Glutamatergic neuron (in vitro differentiated cells): ENCODE results near the gene SMARCB1. TPM values are rescaled to one million over a fixed set of nuclear protein-coding genes. Genes with fewer than 3 reads are reported as not detected.

Experiments
- DNase-seq: peaks from one replicate; pipeline ENCODE4 v3.0.0; 2022
- H3K27ac Mint-ChIP-seq: one replicate; pipeline ENCODE4 v1.8.0; 2020; ENCODE audit warnings: mild to moderate bottlenecking, mixed read lengths, inconsistent platforms; ENCODE audit not compliant: unreplicated experiment
- H3K27me3 Mint-ChIP-seq: one replicate; pipeline ENCODE4 v1.8.0; 2020; ENCODE audit warnings: mild to moderate bottlenecking, moderate library complexity, mixed read lengths, inconsistent platforms; ENCODE audit not compliant: unreplicated experiment
- H3K36me3 Mint-ChIP-seq: one replicate; pipeline ENCODE4 v1.8.0; 2020; ENCODE audit warnings: mild to moderate bottlenecking, mixed read lengths, inconsistent platforms; ENCODE audit not compliant: unreplicated experiment
- H3K4me1 Mint-ChIP-seq: one replicate; pipeline ENCODE4 v1.8.0; 2020; ENCODE audit warnings: mild to moderate bottlenecking, low read depth, mixed read lengths, inconsistent platforms; ENCODE audit not compliant: unreplicated experiment
- H3K4me3 Mint-ChIP-seq: one replicate; pipeline ENCODE4 v1.8.0; 2020; ENCODE audit warnings: mild to moderate bottlenecking, mixed read lengths, inconsistent platforms; ENCODE audit not compliant: unreplicated experiment
- H3K9me3 Mint-ChIP-seq: one replicate; pipeline ENCODE4 v1.8.0; 2020; ENCODE audit warnings: mild to moderate bottlenecking, moderate library complexity, mixed read lengths, inconsistent platforms; ENCODE audit not compliant: unreplicated experiment
- total RNA-seq: library from RNA; stranded (reverse); fragmentation: NEBNext Ultra II Directional; extraction: Animal tissue kit (Norgen Biotek cat#: 25700); gene quantifications from one replicate; pipeline ENCODE4 v1.2.1, GENCODE V29; 2021; ENCODE audit not compliant: unreplicated experiment
- TF ChIP-seq, protein P1 (sequence below): fragments of 200-600 bp; sonication (generic); IDR thresholded peaks from one replicate; pipeline ENCODE4 v1.5.0; 2021; ENCODE audit not compliant: partially characterized antibody, unreplicated experiment

SMARCB1 gene
- total RNA-seq, 1 donor from 2014 or later = 227 TPM

DNA sequence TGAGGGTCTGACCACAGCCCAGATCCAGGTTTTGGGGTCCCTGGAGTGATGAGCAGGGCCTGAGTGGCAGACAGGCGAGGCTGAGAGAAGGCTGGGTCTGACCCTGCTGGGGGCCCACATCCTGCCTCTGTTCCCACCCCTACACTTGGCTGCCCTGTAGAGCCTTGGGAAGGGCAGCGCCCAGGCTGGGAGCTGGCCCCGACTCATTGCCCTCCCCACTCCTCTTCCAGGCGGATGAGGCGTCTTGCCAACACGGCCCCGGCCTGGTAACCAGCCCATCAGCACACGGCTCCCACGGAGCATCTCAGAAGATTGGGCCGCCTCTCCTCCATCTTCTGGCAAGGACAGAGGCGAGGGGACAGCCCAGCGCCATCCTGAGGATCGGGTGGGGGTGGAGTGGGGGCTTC is 47.1 kb downstream of the SMARCB1 start:
- DNase-seq = no peak
- peaks cover 12% of the 10 kb centered on the region for H3K27me3 Mint-ChIP-seq
- H3K4me1 Mint-ChIP-seq = peaks cover 18% of the 10 kb centered on the region
- H3K27ac Mint-ChIP-seq = no peak overlapping the region
- H3K4me3 Mint-ChIP-seq = no peak overlapping the region
- peaks cover 16% of the 10 kb centered on the region for H3K9me3 Mint-ChIP-seq
- TF ChIP-seq, protein P1, sequence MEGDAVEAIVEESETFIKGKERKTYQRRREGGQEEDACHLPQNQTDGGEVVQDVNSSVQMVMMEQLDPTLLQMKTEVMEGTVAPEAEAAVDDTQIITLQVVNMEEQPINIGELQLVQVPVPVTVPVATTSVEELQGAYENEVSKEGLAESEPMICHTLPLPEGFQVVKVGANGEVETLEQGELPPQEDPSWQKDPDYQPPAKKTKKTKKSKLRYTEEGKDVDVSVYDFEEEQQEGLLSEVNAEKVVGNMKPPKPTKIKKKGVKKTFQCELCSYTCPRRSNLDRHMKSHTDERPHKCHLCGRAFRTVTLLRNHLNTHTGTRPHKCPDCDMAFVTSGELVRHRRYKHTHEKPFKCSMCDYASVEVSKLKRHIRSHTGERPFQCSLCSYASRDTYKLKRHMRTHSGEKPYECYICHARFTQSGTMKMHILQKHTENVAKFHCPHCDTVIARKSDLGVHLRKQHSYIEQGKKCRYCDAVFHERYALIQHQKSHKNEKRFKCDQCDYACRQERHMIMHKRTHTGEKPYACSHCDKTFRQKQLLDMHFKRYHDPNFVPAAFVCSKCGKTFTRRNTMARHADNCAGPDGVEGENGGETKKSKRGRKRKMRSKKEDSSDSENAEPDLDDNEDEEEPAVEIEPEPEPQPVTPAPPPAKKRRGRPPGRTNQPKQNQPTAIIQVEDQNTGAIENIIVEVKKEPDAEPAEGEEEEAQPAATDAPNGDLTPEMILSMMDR = no peak
- H3K36me3 Mint-ChIP-seq = no peaks in the 10 kb centered on the region

DNA sequence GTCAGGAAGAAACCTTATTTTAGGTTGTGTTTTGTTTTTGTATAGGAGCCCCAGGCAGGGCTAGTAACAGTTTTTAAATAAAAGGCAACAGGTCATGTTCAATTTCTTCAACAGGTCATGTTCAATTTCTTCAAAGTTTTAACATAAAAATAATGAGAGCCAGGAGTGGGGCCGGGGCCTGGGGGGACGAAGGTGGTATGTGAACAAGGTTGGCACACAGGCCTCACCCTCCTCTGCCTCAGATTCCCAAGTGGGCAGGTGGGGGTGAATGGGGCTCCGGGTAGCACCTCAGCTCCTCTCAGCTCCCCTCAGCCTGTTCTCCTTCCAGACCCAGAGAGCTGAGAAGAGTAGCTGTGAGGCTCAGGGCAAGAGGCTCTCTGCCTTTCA is 47.6 kb downstream of the SMARCB1 start:
- peaks cover 15% of the 10 kb centered on the region for H3K27me3 Mint-ChIP-seq
- DNase-seq = no peak
- peaks cover 19% of the 10 kb centered on the region for H3K4me1 Mint-ChIP-seq
- H3K27ac Mint-ChIP-seq = peak overlapping the region; percentile 43
- peaks cover 18% of the 10 kb centered on the region for H3K9me3 Mint-ChIP-seq
- no peak overlapping the region for H3K4me3 Mint-ChIP-seq
- TF ChIP-seq, protein P1 = no peak
- no peaks in the 10 kb centered on the region for H3K36me3 Mint-ChIP-seq

DNA sequence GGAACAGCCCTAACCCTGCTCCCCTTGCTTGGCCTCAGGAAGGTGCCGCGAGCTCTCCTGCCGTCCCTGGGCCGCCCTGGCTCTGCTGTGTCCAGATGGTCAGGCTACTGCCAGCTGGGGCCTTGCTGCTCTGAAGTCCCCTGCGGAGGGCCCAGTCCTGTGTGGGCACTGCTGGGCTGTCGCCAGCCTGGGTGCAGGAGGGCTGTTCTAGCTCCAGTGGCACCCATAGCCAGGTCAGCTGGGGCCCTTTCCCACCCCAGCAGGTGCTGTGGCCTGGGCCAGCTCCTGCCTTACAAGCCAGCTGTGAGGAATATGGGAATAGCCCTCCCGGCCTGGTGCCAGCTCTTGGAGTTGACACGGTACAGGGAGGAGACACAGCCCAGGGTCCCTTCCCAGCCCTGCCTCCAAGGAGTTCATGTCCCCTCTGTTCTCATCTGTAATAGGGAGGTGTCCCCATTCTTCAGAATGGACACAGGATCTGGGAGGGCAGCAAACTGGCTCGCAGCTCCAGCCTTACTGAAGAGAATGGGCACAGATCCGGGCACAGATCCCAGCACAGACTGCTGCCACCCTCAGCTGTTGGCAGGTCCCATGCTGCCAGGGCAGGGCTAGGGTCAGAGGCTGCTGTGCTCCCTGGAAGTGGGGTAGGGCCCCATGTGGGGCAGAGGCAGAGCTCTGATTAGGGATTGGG is 48.2 kb downstream of the SMARCB1 start:
- TF ChIP-seq, protein P1 = no peak
- H3K4me3 Mint-ChIP-seq = peak overlapping the region; percentile 78
- no peaks in the 10 kb centered on the region for H3K36me3 Mint-ChIP-seq
- H3K27me3 Mint-ChIP-seq = peaks cover 15% of the 10 kb centered on the region
- peaks cover 19% of the 10 kb centered on the region for H3K4me1 Mint-ChIP-seq
- H3K27ac Mint-ChIP-seq = peak overlapping the region; percentile 87
- H3K9me3 Mint-ChIP-seq = peaks cover 21% of the 10 kb centered on the region
- no peak for DNase-seq

DNA sequence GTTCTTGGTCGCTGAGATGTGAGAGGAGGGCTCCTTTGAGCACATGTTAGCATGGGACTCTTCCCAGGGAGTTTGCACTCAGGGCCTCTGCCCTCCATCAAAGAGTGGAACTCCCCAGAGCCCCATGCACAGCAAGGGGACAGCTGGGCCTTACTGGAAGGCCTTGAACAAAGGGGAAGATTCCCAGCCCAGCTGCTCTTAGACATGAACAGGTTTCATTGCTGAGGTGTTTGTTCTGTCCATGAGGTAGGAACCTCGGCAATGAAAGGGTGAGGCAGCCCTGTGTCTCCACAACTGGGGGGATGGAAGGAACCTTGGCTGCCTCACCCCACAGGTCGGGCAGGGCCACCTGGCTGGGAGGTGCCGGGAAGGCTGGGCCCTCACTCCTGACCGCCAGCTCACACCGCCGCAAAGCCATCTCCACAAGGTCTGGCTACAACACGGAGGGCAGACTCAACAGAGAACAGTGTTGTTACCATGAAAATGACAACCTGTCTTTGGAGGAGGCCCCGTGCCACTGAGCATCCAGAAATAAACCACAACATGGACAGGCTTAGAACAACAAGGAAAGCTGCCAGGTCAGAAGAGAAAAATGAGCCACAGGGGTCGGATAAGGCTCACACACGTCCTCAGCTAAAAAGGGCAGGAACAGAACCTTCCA is 48.8 kb downstream of the SMARCB1 start:
- peaks cover 14% of the 10 kb centered on the region for H3K27me3 Mint-ChIP-seq
- peak overlapping the region; percentile 87 for H3K27ac Mint-ChIP-seq
- peak; percentile 63 for DNase-seq
- TF ChIP-seq, protein P1 = no peak
- H3K4me1 Mint-ChIP-seq = peaks cover 19% of the 10 kb centered on the region
- H3K9me3 Mint-ChIP-seq = peaks cover 22% of the 10 kb centered on the region
- peak overlapping the region; percentile 78 for H3K4me3 Mint-ChIP-seq
- H3K36me3 Mint-ChIP-seq = no peaks in the 10 kb centered on the region

DNA sequence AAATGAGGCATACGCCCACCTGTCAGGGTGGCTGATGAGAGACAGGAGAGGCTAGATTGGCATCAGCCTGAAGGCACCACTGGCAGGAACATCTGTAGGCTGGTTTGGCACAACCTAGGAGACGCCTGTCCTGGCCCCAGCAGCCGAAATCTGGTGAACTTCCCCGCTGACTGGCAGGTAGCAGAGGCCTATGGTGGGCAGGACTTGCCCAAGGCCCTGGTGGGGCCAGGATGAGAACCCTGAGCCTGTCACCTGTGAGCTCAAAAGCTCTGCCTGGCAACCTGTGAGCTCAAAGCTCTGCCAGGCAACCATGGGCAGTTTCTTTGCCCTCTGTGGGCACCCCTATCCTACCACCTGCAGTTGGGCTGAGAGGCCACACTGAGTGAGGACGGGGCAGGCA is 49.5 kb downstream of the SMARCB1 start:
- Mint-ChIP-seq H3K9me3 (peaks cover 26% of the 10 kb centered on the region), H3K27ac (no peak overlapping the region), H3K4me1 (peaks cover 19% of the 10 kb centered on the region), H3K4me3 (no peak overlapping the region), H3K27me3 (peaks cover 19% of the 10 kb centered on the region), H3K36me3 (no peaks in the 10 kb centered on the region)
- DNase-seq = no peak
- TF ChIP-seq, protein P1 = no peak
